Neuronal stem cell (in vitro differentiated cells): ENCODE results near the gene NOX5.
A peak's percentile ranks its signal among the peaks of the same experiment; 100 is the strongest.

Experiments
- DNase-seq: peaks from one replicate; pipeline ENCODE4 v3.0.0-alpha.2; 2013; ENCODE audit warnings: low spot score
- H2AFZ ChIP-seq: one replicate; pipeline ENCODE4 v1.6.1; 2013; ENCODE audit warnings: mild to moderate bottlenecking, low read length, inconsistent platforms
- H2AK5ac ChIP-seq: 2 replicates; pipeline ENCODE4 v1.6.1; 2013; ENCODE audit warnings: low read depth, mild to moderate bottlenecking, inconsistent platforms, low read length, moderate library complexity, mixed read lengths
- H2BK120ac ChIP-seq: 2 replicates; pipeline ENCODE4 v1.6.1; 2013; ENCODE audit warnings: low read depth, mild to moderate bottlenecking, inconsistent platforms, low read length, moderate library complexity, mixed read lengths
- H2BK12ac ChIP-seq: one replicate; pipeline ENCODE4 v1.6.1; 2013; ENCODE audit warnings: low read length, inconsistent platforms
- H2BK15ac ChIP-seq: 2 replicates; pipeline ENCODE4 v1.6.1; 2013; ENCODE audit warnings: mild to moderate bottlenecking, low read length, inconsistent platforms, mixed read lengths
- H2BK5ac ChIP-seq: one replicate; pipeline ENCODE4 v1.6.1; 2013; ENCODE audit warnings: inconsistent platforms, mild to moderate bottlenecking, low read length, moderate library complexity
- H3K14ac ChIP-seq: one replicate; pipeline ENCODE4 v1.6.1; 2013; ENCODE audit warnings: low read length, inconsistent platforms
- H3K18ac ChIP-seq: 2 replicates; pipeline ENCODE4 v1.6.1; 2013; ENCODE audit warnings: low read length, inconsistent platforms
- H3K23ac ChIP-seq: 2 replicates; pipeline ENCODE4 v1.6.1; 2013; ENCODE audit warnings: low read depth, mild to moderate bottlenecking, mixed read lengths, low read length, inconsistent platforms; ENCODE audit not compliant: poor library complexity
- H3K27ac ChIP-seq: replicated peaks from 3 replicates; pipeline ENCODE4 v1.5.1; 2013; ENCODE audit warnings: low read length, inconsistent platforms
- H3K27me3 ChIP-seq, 3 experiments: 2 replicates each; pipeline ENCODE4 v1.6.1; 2013; ENCODE audit warnings: low read length in 3 of 3, mild to moderate bottlenecking in 2 of 3, inconsistent platforms in 1 of 3, low read depth in 1 of 3, mixed read lengths in 1 of 3, moderate library complexity in 1 of 3; ENCODE audit not compliant: control insufficient read depth in 3 of 3, insufficient read depth in 3 of 3
- H3K36me3 ChIP-seq, 2 donors: replicated peaks in 1 of 2; 2 replicates each; pipeline ENCODE4 v1.6.1; 2013; ENCODE audit warnings: low read length in 2 of 2; ENCODE audit not compliant: control insufficient read depth in 2 of 2, insufficient read depth in 2 of 2
- H3K4ac ChIP-seq: 2 replicates; pipeline ENCODE4 v1.6.1; 2013; ENCODE audit warnings: inconsistent platforms, mild to moderate bottlenecking, low read length, moderate library complexity
- H3K4me1 ChIP-seq, 2 donors: 1 replicate in 1 of 2; 2 replicates in 1 of 2; pipeline ENCODE4 v1.6.1; 2013; ENCODE audit warnings: low read length in 2 of 2, low read depth in 1 of 2; ENCODE audit not compliant: control insufficient read depth in 2 of 2, insufficient read depth in 1 of 2
- H3K4me2 ChIP-seq: one replicate; pipeline ENCODE4 v1.6.1; 2013; ENCODE audit warnings: mild to moderate bottlenecking, low read length, inconsistent platforms; ENCODE audit not compliant: insufficient read depth, poor library complexity, severe bottlenecking
- H3K4me3 ChIP-seq, 2 donors: 2 replicates each; pipeline ENCODE4 v1.5.1; 2013; ENCODE audit warnings: low read length in 2 of 2, mild to moderate bottlenecking in 2 of 2, inconsistent platforms in 1 of 2, moderate library complexity in 1 of 2
- H3K79me1 ChIP-seq: one replicate; pipeline ENCODE4 v1.6.1; 2013; ENCODE audit warnings: low read depth, mild to moderate bottlenecking, inconsistent platforms, low read length, moderate library complexity
- H3K9ac ChIP-seq: one replicate; pipeline ENCODE4 v1.6.1; 2013; ENCODE audit warnings: mild to moderate bottlenecking, low read depth, low read length, inconsistent platforms; ENCODE audit not compliant: poor library complexity
- H3K9me3 ChIP-seq, 2 donors: replicated peaks in 1 of 2; 2 replicates each; pipeline versions ENCODE3 to v1.6.1; 2013; ENCODE audit warnings: low read length in 2 of 2, mild to moderate bottlenecking in 2 of 2, inconsistent platforms in 1 of 2, low read depth in 1 of 2, mixed read lengths in 1 of 2, moderate library complexity in 1 of 2; ENCODE audit not compliant: control insufficient read depth in 2 of 2, insufficient read depth in 1 of 2
- H4K8ac ChIP-seq: one replicate; pipeline ENCODE4 v1.6.1; 2013; ENCODE audit warnings: low read depth, mild to moderate bottlenecking, inconsistent platforms, low read length, moderate library complexity
- H4K91ac ChIP-seq: one replicate; pipeline ENCODE4 v1.6.1; 2013; ENCODE audit warnings: low read length, low read depth, mild to moderate bottlenecking, inconsistent platforms; ENCODE audit not compliant: poor library complexity
- WGBS, 2 donors: extraction: QIAGEN DNeasy Blood & Tissue Kit; methylation state at CpG; one replicate each; pipeline ENCODE4 v1.1.7; 2013; ENCODE audit warnings: missing lambda C conversion rate in 2 of 2, mixed read lengths in 1 of 2; ENCODE audit not compliant: insufficient read length in 2 of 2, insufficient replicate concordance in 1 of 2; ENCODE audit errors: extremely low coverage in 2 of 2; 5-methylcytosine and 5-hydroxymethylcytosine counted together

Gene NOX5

DNA sequence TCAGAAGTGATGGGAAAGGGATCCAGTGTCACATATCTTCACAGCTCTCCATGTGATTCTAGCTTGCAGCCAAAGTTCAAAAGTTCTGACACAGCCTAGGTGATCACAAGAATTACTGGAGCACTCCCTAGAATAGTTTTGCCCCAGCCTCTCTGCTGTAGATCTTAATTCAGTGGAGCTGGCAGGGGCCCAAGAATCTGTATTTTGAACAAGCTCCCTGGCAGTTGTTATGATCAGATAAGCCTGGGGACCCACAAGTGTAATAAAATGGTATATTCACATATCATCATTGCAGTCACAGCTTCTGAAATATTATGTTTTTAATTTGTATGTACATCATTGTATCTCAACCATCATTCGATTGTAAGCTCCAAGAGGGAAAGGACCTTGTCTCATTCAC lies 62.3 kb downstream of the NOX5 start:
- H3K27ac ChIP-seq: no peak overlapping the region
- no CpG with 5 or more reads among the region's 1 CpG for WGBS, 2 donors
- H3K36me3 ChIP-seq: no peaks in the 10 kb centered on the region
- no peak overlapping the region for H2BK120ac ChIP-seq
- H4K91ac ChIP-seq: no peak overlapping the region
- H3K18ac ChIP-seq: no peak overlapping the region
- no peak overlapping the region for H3K4me2 ChIP-seq
- H2AK5ac ChIP-seq: no peak overlapping the region
- no peak overlapping the region for H2BK12ac ChIP-seq
- no peak overlapping the region for H2BK15ac ChIP-seq
- H2AFZ ChIP-seq: no peak overlapping the region
- no peak overlapping the region for H3K9ac ChIP-seq
- H3K23ac ChIP-seq: no peak overlapping the region
- H3K4me1 ChIP-seq: peaks cover 0 to 5% of the 10 kb centered on the region in 2 donors
- H4K8ac ChIP-seq: no peak overlapping the region
- peaks cover 2 to 3% of the 10 kb centered on the region in 2 donors for H3K9me3 ChIP-seq
- DNase-seq: no peak
- no peaks in the 10 kb centered on the region for H3K79me1 ChIP-seq
- H3K14ac ChIP-seq: no peak overlapping the region
- peaks cover 0 to 51% (median 4%) of the 10 kb centered on the region in 3 experiments for H3K27me3 ChIP-seq
- H2BK5ac ChIP-seq: no peak overlapping the region
- no peak overlapping the region for H3K4ac ChIP-seq
- no peak overlapping the region for H3K4me3 ChIP-seq

DNA sequence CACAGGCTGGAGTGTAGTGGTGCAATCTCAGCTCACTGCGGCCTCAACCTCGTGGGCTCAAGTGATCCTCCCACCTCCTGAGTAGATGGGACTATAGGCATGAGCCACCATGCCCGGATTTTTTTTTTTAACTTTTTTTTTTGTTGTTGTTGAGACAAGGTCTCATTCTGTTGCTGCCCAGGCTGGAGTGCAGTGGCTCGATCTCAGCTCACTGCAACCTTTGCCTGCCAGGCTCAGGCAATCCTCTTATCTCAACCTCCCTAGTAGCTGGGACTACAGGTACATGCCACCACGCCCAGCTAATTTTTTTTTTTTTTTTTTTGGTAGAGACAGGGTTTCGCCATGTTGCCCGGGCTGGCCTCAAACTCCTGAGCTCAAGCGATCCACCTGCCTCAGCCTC lies 64.1 kb downstream of the NOX5 start:
- no CpG with 5 or more reads among the region's 8 CpGs for WGBS, 2 donors

DNA sequence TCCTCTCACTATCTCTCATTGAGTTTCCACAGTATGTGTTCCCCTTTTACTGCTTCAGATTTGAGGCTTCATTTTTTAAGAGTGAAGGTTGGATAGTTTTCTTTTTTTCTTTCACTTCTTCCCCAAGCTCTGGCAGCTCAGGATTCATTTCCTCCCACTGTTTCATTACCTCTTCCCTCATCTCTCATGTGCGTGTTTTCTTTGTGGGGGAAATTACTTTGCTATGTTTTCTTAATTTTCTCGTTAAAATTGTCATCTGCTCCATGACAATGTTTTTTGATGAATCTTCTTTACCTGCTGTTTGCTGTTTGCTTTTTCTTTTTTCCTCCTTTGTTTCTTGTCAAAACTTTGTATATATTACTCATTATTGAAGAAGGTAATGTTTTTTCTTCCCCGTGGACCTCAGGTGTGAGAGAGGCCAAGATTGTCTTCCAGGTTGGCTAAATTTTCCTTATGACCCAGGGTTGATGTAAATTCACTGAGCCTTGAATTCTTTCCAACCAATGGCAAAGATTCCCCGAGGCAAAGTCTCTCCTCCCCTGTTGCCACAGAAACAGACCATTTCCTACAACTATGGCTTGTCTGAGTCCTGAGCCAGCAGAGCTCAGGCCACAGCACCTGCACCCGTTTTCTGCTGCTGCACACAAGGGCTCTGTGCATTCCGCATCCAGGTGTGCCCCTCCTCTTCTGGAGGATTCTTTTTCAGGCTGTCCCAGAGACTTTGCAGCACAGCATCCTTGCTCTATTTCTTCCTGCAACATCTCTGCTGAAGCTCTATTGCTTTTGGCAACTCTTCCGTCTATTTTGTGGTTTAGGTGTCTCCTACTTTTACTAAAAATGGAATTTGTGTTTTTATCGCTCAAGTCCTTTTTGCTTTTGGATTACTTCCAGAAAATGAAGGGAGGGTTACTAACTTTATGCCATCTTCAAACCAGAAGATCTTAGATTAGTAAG lies 66.1 kb downstream of the NOX5 start:
- DNase-seq: no peak
- H3K23ac ChIP-seq: no peak overlapping the region
- peaks cover 0 to 50% (median 21%) of the 10 kb centered on the region in 3 experiments for H3K27me3 ChIP-seq
- H3K4me2 ChIP-seq: no peak overlapping the region
- no peak overlapping the region for H2BK15ac ChIP-seq
- no peak overlapping the region for H4K91ac ChIP-seq
- H3K14ac ChIP-seq: no peak overlapping the region
- H3K4me1 ChIP-seq: peaks cover 0 to 6% of the 10 kb centered on the region in 2 donors
- no peak overlapping the region for H3K27ac ChIP-seq
- no peak overlapping the region for H3K4ac ChIP-seq
- H3K4me3 ChIP-seq: no peak overlapping the region
- H3K9me3 ChIP-seq: no peaks in the 10 kb centered on the region
- no peak overlapping the region for H2BK5ac ChIP-seq
- H3K36me3 ChIP-seq: no peaks in the 10 kb centered on the region
- no peak overlapping the region for H4K8ac ChIP-seq
- H3K79me1 ChIP-seq: no peaks in the 10 kb centered on the region
- H2AFZ ChIP-seq: no peak overlapping the region
- H2BK12ac ChIP-seq: no peak overlapping the region
- no peak overlapping the region for H2AK5ac ChIP-seq
- no CpG with 5 or more reads among the region's 8 CpGs for WGBS, 2 donors
- H2BK120ac ChIP-seq: no peak overlapping the region
- no peak overlapping the region for H3K9ac ChIP-seq
- no peak overlapping the region for H3K18ac ChIP-seq

More for the DNA sequence above, 64.1 kb downstream of the NOX5 start:
- Histone ChIP-seq H3K27ac (no peak overlapping the region), H3K9ac (no peak overlapping the region), H2BK15ac (no peak overlapping the region), H3K4me3 (no peak overlapping the region), H3K4me2 (no peak overlapping the region), H2AK5ac (no peak overlapping the region), H3K14ac (no peak overlapping the region), H3K4me1 (peaks cover 0 to 5% of the 10 kb centered on the region in 2 donors), H2BK5ac (no peak overlapping the region), H3K23ac (no peak overlapping the region), H4K8ac (no peak overlapping the region), H2BK120ac (no peak overlapping the region), H3K9me3 (no peaks in the 10 kb centered on the region), H3K79me1 (no peaks in the 10 kb centered on the region), H4K91ac (no peak overlapping the region), H2AFZ (no peak overlapping the region), H2BK12ac (no peak overlapping the region), H3K36me3 (no peaks in the 10 kb centered on the region), H3K18ac (no peak overlapping the region), H3K4ac (no peak overlapping the region), H3K27me3 (peaks cover 0 to 50% (median 10%) of the 10 kb centered on the region in 3 experiments)
- no peak for DNase-seq

DNA sequence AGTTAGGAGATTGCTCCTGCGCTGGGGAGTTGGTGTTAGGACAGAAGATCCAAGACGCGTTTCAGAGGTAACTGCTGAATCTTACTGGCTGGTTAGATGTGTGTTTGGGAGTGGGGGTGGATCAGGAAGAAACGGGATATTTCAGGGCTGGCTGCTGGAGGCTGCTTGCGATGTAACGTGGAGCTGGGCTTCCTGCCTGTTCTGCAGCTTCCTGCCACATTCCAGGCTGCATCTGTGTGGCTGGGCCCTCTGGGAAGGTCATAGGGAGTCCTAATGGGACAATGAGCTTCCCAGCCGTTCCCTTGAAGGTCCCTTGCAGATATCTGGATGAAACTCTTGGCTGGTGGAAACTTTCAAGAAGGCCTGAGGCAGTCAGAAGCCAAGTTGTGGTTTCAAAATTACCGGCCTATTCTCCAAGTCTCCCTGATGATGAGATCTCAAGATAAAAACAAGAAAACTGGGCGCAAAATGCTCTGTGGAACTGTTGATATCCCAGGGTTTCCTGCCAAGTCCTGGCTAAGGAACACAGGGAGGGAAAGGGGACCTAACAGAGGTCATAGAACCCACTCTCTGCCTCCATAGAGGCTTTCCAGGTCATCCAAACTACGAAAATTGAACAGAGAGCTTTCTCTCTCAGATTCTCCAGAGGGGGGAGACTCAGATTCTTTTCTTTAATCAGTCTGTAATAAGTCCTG lies 67.0 kb downstream of the NOX5 start:
- H3K27me3 ChIP-seq: peaks cover 0 to 50% (median 25%) of the 10 kb centered on the region in 3 experiments
- peak overlapping the region; percentile 94 for H3K14ac ChIP-seq
- H3K9me3 ChIP-seq: no peaks in the 10 kb centered on the region
- H3K18ac ChIP-seq: no peak overlapping the region
- no peak overlapping the region for H3K27ac ChIP-seq
- H2BK120ac ChIP-seq: no peak overlapping the region
- peaks cover 0 to 10% of the 10 kb centered on the region in 2 donors for H3K4me1 ChIP-seq
- no peak overlapping the region for H2AFZ ChIP-seq
- no peak overlapping the region for H3K4me2 ChIP-seq
- H3K4me3 ChIP-seq: no peak overlapping the region
- H2AK5ac ChIP-seq: no peak overlapping the region
- no peak overlapping the region for H2BK15ac ChIP-seq
- no peak overlapping the region for H3K4ac ChIP-seq
- peak overlapping the region; percentile 27 for H3K9ac ChIP-seq
- H4K8ac ChIP-seq: no peak overlapping the region
- H2BK5ac ChIP-seq: no peak overlapping the region
- H3K79me1 ChIP-seq: no peaks in the 10 kb centered on the region
- H3K36me3 ChIP-seq: no peaks in the 10 kb centered on the region
- DNase-seq: no peak
- no peak overlapping the region for H4K91ac ChIP-seq
- H2BK12ac ChIP-seq: peak overlapping the region; percentile 30
- no CpG with 5 or more reads among the region's 10 CpGs for WGBS, 2 donors
- no peak overlapping the region for H3K23ac ChIP-seq
